ENCODE results near the gene TRIM2. TPM values are rescaled to one million over a fixed set of nuclear protein-coding genes. Genes with fewer than 3 reads are reported as not detected.

TRIM2 gene
- total and polyA plus RNA-seq, 10 of the 15 experiments (the other 5 are each of a cell fraction or from before 2014, with no cell fraction given): 0.06 to 0.19 (median 0.15) TPM; not detected in 3

GRCh38 chr4:153327247-153327646, 123.0 kb downstream of the TRIM2 start:
- H3K9ac ChIP-seq (ENCODE audit: control insufficient read depth, insufficient read depth, low read length): no peak overlapping the region
- H3K79me2 ChIP-seq (ENCODE audit: control insufficient read depth, insufficient read depth, low read length): no peaks in the 10 kb centered on the region
- H3K4me2 ChIP-seq (ENCODE audit: control insufficient read depth, insufficient read depth): peak overlapping the region; percentile 22; the same call in 1 of the 2 replicates
- in situ Hi-C loops (cut with MboI) (no loop called here), intact Hi-C loops (cut with micrococcal nuclease; ENCODE audit: unreplicated experiment) (no loop called here)
- WGBS (ENCODE audit: insufficient coverage, insufficient replicate concordance, low lambda C conversion rate, missing lambda C conversion rate): 100% methylated on average over 1 of the region's 1 CpG
- H3K4me1 ChIP-seq (ENCODE audit: control insufficient read depth, insufficient read depth, low read length): no peaks in the 10 kb centered on the region
- DNase-seq (ENCODE audit: low read depth, low spot score): no peak
- H3K27ac ChIP-seq (ENCODE audit: control insufficient read depth, insufficient read depth): no peak overlapping the region
- POLR2A ChIA-PET: interaction anchor here (0.6 kb wide), 1 partner anchor 517 kb away, joined by 8 read pairs; no protein-coding TSS in a partner anchor
- peak; percentile 34; the same call in 1 of the 3 replicates for ATAC-seq
- SMC1A ChIA-PET (ENCODE audit: uncharacterized antibody, unreplicated experiment): interaction anchor here (1.7 kb wide), 1 partner anchor 12 kb away, joined by 4 read pairs; no protein-coding TSS in a partner anchor
- TF ChIP-seq E4F1 (IDR thresholded peaks at IDR 0.05; ENCODE audit: borderline replicate concordance, partially characterized antibody) (no peak), PKNOX1 (IDR thresholded peaks at IDR 0.05) (no peak), TCF12 (IDR thresholded peaks at IDR 0.05; ENCODE audit: low read depth, low read length) (no peak), ZBTB33 (IDR thresholded peaks at IDR 0.05) (no peak), RAD21 (IDR thresholded peaks at IDR 0.05; ENCODE audit: insufficient read depth, low read depth, low read length) (no peak), JUND (IDR thresholded peaks at IDR 0.05; ENCODE audit: low read depth, low read length) (no peak), HDGF (IDR thresholded peaks at IDR 0.05) (no peak), POLR2AphosphoS2 (IDR thresholded peaks at IDR 0.05; ENCODE audit: low read depth, low read length) (no peak), NR2C2 (IDR thresholded peaks at IDR 0.05; ENCODE audit: borderline replicate concordance, control insufficient read depth, insufficient read length, low read depth) (no peak), CREB1 (IDR thresholded peaks at IDR 0.05; ENCODE audit: low read depth) (no peak), CTCF (IDR thresholded peaks at IDR 0.05 in 2 of 3, conservative IDR thresholded peaks at IDR 0.05 in 1 of 3; ENCODE audit: control insufficient read depth in 2 of 3, extremely low read depth in 1 of 3, insufficient read depth in 1 of 3, low read depth in 3 of 3, low read length in 3 of 3) (no peak), ZSCAN29 (IDR thresholded peaks at IDR 0.05) (no peak), CBFB (IDR thresholded peaks at IDR 0.05; ENCODE audit: low read depth) (no peak), GABPA (IDR thresholded peaks at IDR 0.05; ENCODE audit: low read depth) (no peak), HCFC1 (IDR thresholded peaks at IDR 0.05; ENCODE audit: low read length) (no peak)
- no peaks in the 10 kb centered on the region for H4K20me1 ChIP-seq (ENCODE audit: control insufficient read depth, insufficient read depth)
- H3K27me3 ChIP-seq (replicated peaks in 1 of 2; ENCODE audit: control insufficient read depth in 2 of 2, insufficient read depth in 2 of 2, low read length in 1 of 2): no peaks in the 10 kb centered on the region; a peak in 1 of 4 replicates
- H2AFZ ChIP-seq (ENCODE audit: control insufficient read depth, low read depth, low read length): no peak overlapping the region
- no TSS peak for BruUV-seq (replicated peaks)
- FAIRE-seq: peak; percentile 56
- CTCF ChIA-PET: interaction anchor here (1.4 kb wide), 1 partner anchor 316 kb away, joined by 4 read pairs; no protein-coding TSS in a partner anchor
- no peak overlapping the region for H3K4me3 ChIP-seq
- H3K9me3 ChIP-seq (replicated peaks; ENCODE audit: control insufficient read depth, insufficient read depth, low read length): no peaks in the 10 kb centered on the region
- RAD21 ChIA-PET (ENCODE audit: unreplicated experiment): no interaction called here
- H3K36me3 ChIP-seq (ENCODE audit: control insufficient read depth in 2 of 2, insufficient read depth in 2 of 2, low read length in 1 of 2): no peaks in the 10 kb centered on the region
